OCI-LY1 (cell line): ENCODE results near the gene FAM193B.
A peak's percentile ranks its signal among the peaks of the same experiment; 100 is the strongest.

Experiments used
- H2AFZ ChIP-seq: fragments of 200-600 bp; sonication (generic), shearing (Covaris generic); 2 replicates; pipeline ENCODE4 v1.6.0; 2014; ENCODE audit warnings: antibody characterized with exemption, mild to moderate bottlenecking, low read length
- H3F3A ChIP-seq: fragments of 200-600 bp; sonication (generic), shearing (Covaris generic); 2 replicates; pipeline ENCODE4 v1.6.0; 2014; ENCODE audit warnings: mild to moderate bottlenecking, antibody characterized with exemption, low read length, moderate library complexity; ENCODE audit not compliant: insufficient read depth
- H3K27ac ChIP-seq: fragments of 200-600 bp; sonication (generic); 2 replicates; pipeline ENCODE4 v1.5.1; 2014; ENCODE audit warnings: low read length, mixed run types, mild to moderate bottlenecking, low read depth; ENCODE audit not compliant: poor library complexity, severe bottlenecking
- H3K27me3 ChIP-seq: fragments of 200-600 bp; sonication (generic); 2 replicates; pipeline ENCODE4 v1.6.0; 2014; ENCODE audit warnings: antibody characterized with exemption, mild to moderate bottlenecking, low read length, moderate library complexity; ENCODE audit not compliant: insufficient read depth
- H3K36me3 ChIP-seq: fragments of 200-600 bp; sonication (generic); 2 replicates; pipeline ENCODE4 v1.6.1; 2014; ENCODE audit warnings: mild to moderate bottlenecking, antibody characterized with exemption, low read length, moderate library complexity, mixed read lengths; ENCODE audit not compliant: insufficient read depth
- H3K4me1 ChIP-seq: fragments of 200-600 bp; sonication (generic); 2 replicates; pipeline ENCODE4 v1.5.1; 2014; ENCODE audit warnings: mild to moderate bottlenecking, low read length, moderate library complexity; ENCODE audit not compliant: insufficient read depth, severe bottlenecking
- H3K4me2 ChIP-seq: fragments of 200-600 bp; sonication (generic), shearing (Covaris generic); 2 replicates; pipeline ENCODE4 v1.6.1; 2014; ENCODE audit warnings: low read length
- H3K4me3 ChIP-seq: fragments of 200-600 bp; sonication (generic); 2 replicates; pipeline ENCODE4 v1.5.1; 2014; ENCODE audit warnings: low read length, low read depth, mild to moderate bottlenecking, mixed read lengths; ENCODE audit not compliant: poor library complexity, severe bottlenecking
- H3K79me2 ChIP-seq: fragments of 200-600 bp; shearing (Covaris generic); 2 replicates; pipeline ENCODE4 v1.6.1; 2016; ENCODE audit warnings: mixed run types, low read length, mixed read lengths; ENCODE audit not compliant: insufficient read depth
- H3K9ac ChIP-seq: fragments of 200-600 bp; sonication (generic), shearing (Covaris generic); 2 replicates; pipeline ENCODE4 v1.6.1; 2014; ENCODE audit warnings: mild to moderate bottlenecking, low read length, mixed read lengths
- H3K9me2 ChIP-seq: fragments of 200-600 bp; sonication (generic), shearing (Covaris generic); 2 replicates; pipeline ENCODE4 v1.6.1; 2014; ENCODE audit warnings: low read depth, mild to moderate bottlenecking, low read length, mixed read lengths
- H3K9me3 ChIP-seq: fragments of 200-600 bp; shearing (Covaris generic); 2 replicates; pipeline ENCODE4 v1.6.1; 2014; ENCODE audit warnings: low read length, mixed read lengths
- H4K20me1 ChIP-seq: fragments of 200-600 bp; sonication (generic), shearing (Covaris generic); 2 replicates; pipeline ENCODE4 v1.6.0; 2016; ENCODE audit warnings: mild to moderate bottlenecking, low read length; ENCODE audit not compliant: insufficient read depth
- CTCF ChIP-seq: fragments of 200-600 bp; sonication (generic), shearing (Covaris generic); IDR thresholded peaks from 2 replicates; pipeline ENCODE4 v1.5.1; 2017; ENCODE audit warnings: mild to moderate bottlenecking, antibody characterized with exemption, low read length, moderate library complexity, mixed read lengths
- EZH2 ChIP-seq: fragments of 200-600 bp; sonication (generic), shearing (Covaris generic); IDR thresholded peaks from 2 replicates; pipeline ENCODE4 v1.8.0; 2017; ENCODE audit warnings: borderline replicate concordance, mixed run types, mild to moderate bottlenecking, antibody characterized with exemption, low read length, moderate library complexity, mixed read lengths

Gene FAM193B

DNA sequence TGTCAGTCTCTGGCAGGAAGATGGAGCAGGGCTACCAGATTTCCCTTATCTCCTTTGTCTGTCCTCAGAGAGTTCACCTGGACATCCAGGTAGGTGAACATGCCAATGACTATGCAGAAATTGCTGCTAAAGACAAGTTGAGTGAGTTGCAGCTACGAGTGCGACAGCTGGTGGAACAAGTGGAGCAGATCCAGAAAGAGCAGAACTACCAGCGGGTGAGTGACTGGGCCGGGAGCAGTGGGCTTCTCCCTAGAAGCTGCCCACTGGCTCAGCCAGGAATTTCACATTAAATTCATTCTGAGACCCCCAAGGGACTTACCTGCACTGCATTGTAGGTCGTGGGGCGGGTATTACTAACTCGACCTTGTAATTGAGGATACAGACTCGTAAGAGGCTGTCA is 39.7 kb upstream of the FAM193B start:
- no peaks in the 10 kb centered on the region for H3K9me3 ChIP-seq
- no peak overlapping the region for H3K9ac ChIP-seq
- H3K27ac ChIP-seq = no peak overlapping the region
- H3K27me3 ChIP-seq = no peaks in the 10 kb centered on the region
- no peak for TF ChIP-seq CTCF
- no peak for TF ChIP-seq EZH2
- H2AFZ ChIP-seq = no peak overlapping the region
- no peak overlapping the region for H3K4me2 ChIP-seq
- no peak overlapping the region for H3K4me3 ChIP-seq
- H3K79me2 ChIP-seq = peaks cover 5% of the 10 kb centered on the region; the same call in 1 of the 2 replicates
- no peaks in the 10 kb centered on the region for H3K9me2 ChIP-seq
- peaks cover 22% of the 10 kb centered on the region for H3K4me1 ChIP-seq
- no peaks in the 10 kb centered on the region for H4K20me1 ChIP-seq
- H3F3A ChIP-seq = no peaks in the 10 kb centered on the region
- H3K36me3 ChIP-seq = peaks cover 40% of the 10 kb centered on the region

DNA sequence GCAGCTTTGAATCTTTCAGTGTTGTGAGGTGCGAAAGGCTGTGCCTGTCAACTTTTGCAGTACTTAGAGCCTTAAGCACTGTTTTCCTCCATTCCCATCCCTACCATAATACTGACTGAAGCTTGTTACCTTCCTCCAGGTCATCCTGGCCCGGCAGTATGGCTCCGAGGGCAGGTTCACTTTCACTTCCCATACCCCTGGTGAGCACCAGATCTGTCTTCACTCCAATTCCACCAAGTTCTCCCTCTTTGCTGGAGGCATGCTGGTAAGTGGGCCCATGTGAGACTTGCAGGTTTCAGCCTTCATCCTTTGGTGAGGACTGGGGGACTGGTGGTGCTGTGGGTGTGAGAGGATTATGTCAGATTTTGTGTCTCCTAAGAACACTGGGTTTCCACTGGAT is 39.1 kb upstream of the FAM193B start:
- H3K27me3 ChIP-seq = no peaks in the 10 kb centered on the region
- no peak for TF ChIP-seq CTCF
- no peak for TF ChIP-seq EZH2
- no peaks in the 10 kb centered on the region for H3F3A ChIP-seq
- no peaks in the 10 kb centered on the region for H3K9me2 ChIP-seq
- H4K20me1 ChIP-seq = no peaks in the 10 kb centered on the region
- H3K9me3 ChIP-seq = no peaks in the 10 kb centered on the region
- no peak overlapping the region for H3K27ac ChIP-seq
- H3K4me2 ChIP-seq = peak overlapping the region; percentile 75
- H3K79me2 ChIP-seq = peaks cover 5% of the 10 kb centered on the region; the same call in 1 of the 2 replicates
- H3K4me3 ChIP-seq = peak overlapping the region; percentile 99
- peaks cover 18% of the 10 kb centered on the region for H3K4me1 ChIP-seq
- no peak overlapping the region; the same call in 1 of the 2 replicates for H3K9ac ChIP-seq
- H2AFZ ChIP-seq = no peak overlapping the region
- peaks cover 40% of the 10 kb centered on the region for H3K36me3 ChIP-seq

DNA sequence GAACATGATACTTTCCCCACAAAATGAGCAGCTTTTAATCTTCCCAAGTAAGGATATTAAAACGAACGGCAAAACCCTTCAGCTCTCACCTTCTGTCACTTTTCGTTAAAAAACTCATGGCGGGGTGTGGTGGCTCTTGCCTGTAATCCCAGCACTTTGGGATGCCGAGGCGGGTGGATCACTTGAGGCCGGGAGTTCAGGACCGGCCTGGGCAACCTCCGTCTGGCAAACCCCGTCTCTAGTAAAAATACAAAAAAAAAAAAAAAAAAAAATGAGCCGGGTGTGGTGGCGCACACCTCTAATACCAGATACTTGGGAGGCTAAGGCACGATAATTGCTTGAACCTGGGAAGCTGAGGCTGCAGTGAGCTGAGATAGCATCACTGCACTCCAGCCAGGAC is 38.5 kb upstream of the FAM193B start:
- Histone ChIP-seq H2AFZ (no peak overlapping the region), H3K4me2 (peak overlapping the region; percentile 75), H3K27ac (peak overlapping the region; percentile 72), H3K36me3 (peaks cover 40% of the 10 kb centered on the region), H3F3A (no peaks in the 10 kb centered on the region), H3K9me3 (no peaks in the 10 kb centered on the region), H3K4me3 (peak overlapping the region; percentile 99), H3K27me3 (no peaks in the 10 kb centered on the region), H3K9ac (peak overlapping the region; percentile 98), H3K4me1 (peaks cover 16% of the 10 kb centered on the region), H3K9me2 (no peaks in the 10 kb centered on the region), H4K20me1 (no peaks in the 10 kb centered on the region), H3K79me2 (peaks cover 5% of the 10 kb centered on the region; the same call in 1 of the 2 replicates)
- no peak for TF ChIP-seq CTCF
- TF ChIP-seq EZH2 = no peak
